Left ventricle myocardium inferior (tissue), 1 donor: Measurements from ENCODE around the gene TAS1R2. TPM values are rescaled to one million over a fixed set of nuclear protein-coding genes. Genes with fewer than 3 reads are reported as not detected.

Experiments used
- DNase-seq: peaks from one replicate; pipeline ENCODE4 v3.0.0-alpha.2; 2020
- H3K27ac ChIP-seq: fragments of 200-600 bp; replicated peaks from 2 replicates; pipeline ENCODE4 v1.8.0; 2021
- H3K27me3 ChIP-seq: fragments of 200-600 bp; 2 replicates; pipeline ENCODE4 v1.8.0; 2021; ENCODE audit warnings: low read depth
- H3K36me3 ChIP-seq: fragments of 200-600 bp; 2 replicates; pipeline ENCODE4 v1.8.0; 2021
- H3K4me1 ChIP-seq: fragments of 200-600 bp; 2 replicates; pipeline ENCODE4 v1.8.0; 2021
- H3K4me3 ChIP-seq: fragments of 200-600 bp; 2 replicates; pipeline ENCODE4 v1.8.0; 2021; ENCODE audit warnings: mild to moderate bottlenecking, moderate library complexity
- H3K9me3 ChIP-seq: fragments of 200-600 bp; replicated peaks from 2 replicates; pipeline ENCODE4 v1.8.0; 2021
- CTCF ChIP-seq: fragments of 200-600 bp; IDR thresholded peaks from 2 replicates; pipeline ENCODE4 v1.8.0; 2021; ENCODE audit warnings: antibody characterized with exemption, mild to moderate bottlenecking, borderline replicate concordance
- intact Hi-C: fragments of 100-400 bp; cut with micrococcal nuclease; formaldehyde crosslinking; loops from one replicate; pipeline ENCODE4 v1.11.0; 2022
- microRNA-seq: library from miRNA; unstranded; fragments of <30 nt; microRNA quantifications from one replicate; pipeline ENCODE4 v1.2.0, GENCODE V29; 2020
- total RNA-seq: library from RNA; stranded (reverse); fragmentation: NEBNext Ultra II Directional; extraction: Animal tissue kit (Norgen Biotek cat#: 25700); gene quantifications from one replicate; pipeline ENCODE4 v1.2.1, GENCODE V29; 2021
- donor health status: DM: no; HTN: yes; CAD: no; lungs with severe emphysema.

TAS1R2 gene
- total RNA-seq, 1 donor from 2014 or later, result not detected

- Histone ChIP-seq H3K27ac (no peak overlapping the region), H3K27me3 (peaks cover 78% of the 10 kb centered on the region), H3K9me3 (peaks cover 13% of the 10 kb centered on the region)
These were observed 65.4 kb downstream of the TAS1R2 start for GRCh38 chr1:18794051-18794450.

GRCh38 chr1:18793164-18793563 is 66.3 kb downstream of the TAS1R2 start:
- no peak for TF ChIP-seq CTCF
- Histone ChIP-seq H3K9me3 (peaks cover 13% of the 10 kb centered on the region), H3K27ac (no peak overlapping the region), H3K4me3 (no peak overlapping the region), H3K27me3 (peaks cover 73% of the 10 kb centered on the region), H3K36me3 (no peaks in the 10 kb centered on the region), H3K4me1 (no peaks in the 10 kb centered on the region)
- intact Hi-C loops, result no loop called here
- no peak for DNase-seq

More at GRCh38 chr1:18794051-18794450, 65.4 kb downstream of the TAS1R2 start:
- intact Hi-C loops, result no loop called here
- no peaks in the 10 kb centered on the region for H3K36me3 ChIP-seq
- no peak for TF ChIP-seq CTCF
- no peak overlapping the region for H3K4me3 ChIP-seq
- H3K4me1 ChIP-seq, result no peaks in the 10 kb centered on the region
- DNase-seq, result no peak

- TF ChIP-seq CTCF, result no peak
- Histone ChIP-seq H3K4me3 (no peak overlapping the region), H3K9me3 (peaks cover 13% of the 10 kb centered on the region), H3K4me1 (no peaks in the 10 kb centered on the region), H3K27ac (no peak overlapping the region), H3K36me3 (no peaks in the 10 kb centered on the region), H3K27me3 (peaks cover 76% of the 10 kb centered on the region)
- no peak for DNase-seq
- intact Hi-C loops, result no loop called here
These were observed 66.7 kb downstream of the TAS1R2 start for GRCh38 chr1:18792747-18793146.

Small RNA genes within 50 kb of the gene (microRNA-seq; reads per million reads assigned to microRNA genes)
- gene MIR1290, result not detected
- gene MIR4695, result not detected

Other genes starting within 250 kb of the TAS1R2 start
- gene PAX7, start 228.8 kb downstream of the TAS1R2 start, total RNA-seq, result not detected
- 35.9 TPM for gene ALDH4A1, start 42.9 kb upstream of the TAS1R2 start, total RNA-seq
- gene IFFO2, start 97.0 kb upstream of the TAS1R2 start, total RNA-seq, result 3.3 TPM